GM19395 (cell line): ENCODE data around the gene HFE.

Source experiments
- ATAC-seq: cut with Tn5 transposase; IDR thresholded peaks from one replicate; pipeline ENCODE4 v1.9.1; 2021; ENCODE audit warnings: mild to moderate bottlenecking, moderate library complexity; ENCODE audit not compliant: unreplicated experiment

The HFE gene

DNA sequence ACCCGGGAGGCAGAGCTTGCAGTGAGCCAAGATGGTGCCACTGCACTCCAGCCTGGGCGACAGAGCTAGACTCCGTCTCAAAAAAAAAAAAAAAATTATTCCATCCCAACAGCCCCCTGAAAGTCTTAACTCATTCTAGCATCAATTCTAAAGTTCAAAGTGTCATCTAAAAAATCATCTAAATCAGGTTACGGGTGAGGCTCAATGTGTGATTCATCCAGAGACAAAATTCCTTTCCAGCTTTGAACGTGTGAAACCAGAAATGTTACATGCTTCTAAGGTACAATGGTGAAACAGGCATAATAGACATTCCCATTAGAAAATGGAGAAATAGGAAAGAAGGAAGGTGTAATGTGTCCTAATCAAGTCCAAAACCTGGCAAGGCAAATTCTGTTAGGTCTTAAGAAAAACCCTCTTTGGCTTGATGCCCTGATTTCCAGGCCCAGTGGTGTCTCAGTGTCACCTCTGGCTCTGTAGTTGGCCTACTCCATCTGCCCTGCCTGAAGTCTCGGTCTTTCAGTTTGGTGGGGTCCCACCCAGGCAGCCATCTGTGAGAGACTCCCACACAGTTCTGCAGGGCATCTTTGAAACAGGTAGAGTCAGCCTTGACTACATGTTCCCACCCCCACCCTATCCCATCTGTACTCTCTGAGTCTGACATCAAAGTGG, 43.5 kb downstream of the HFE start:
- ATAC-seq, result no peak

DNA sequence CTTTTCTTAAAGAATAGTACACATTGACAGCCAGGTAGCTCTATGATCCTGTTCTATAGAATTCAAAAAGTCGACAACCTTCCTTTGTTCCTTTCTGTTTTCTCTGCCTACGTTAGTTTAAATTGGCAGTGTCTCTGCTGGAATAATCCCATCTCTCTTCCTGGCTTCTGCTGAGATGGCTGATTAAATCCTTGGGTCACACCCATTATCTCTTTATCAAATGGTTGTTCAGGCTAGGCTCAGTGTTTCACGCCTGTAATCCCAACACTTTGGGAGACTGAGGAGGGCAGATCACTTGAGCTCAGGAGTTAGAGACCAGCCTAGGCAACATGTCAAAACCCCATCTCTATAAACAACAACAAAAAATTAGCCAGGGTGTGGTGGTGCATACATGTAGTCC, 44.4 kb downstream of the HFE start:
- no peak for ATAC-seq

DNA sequence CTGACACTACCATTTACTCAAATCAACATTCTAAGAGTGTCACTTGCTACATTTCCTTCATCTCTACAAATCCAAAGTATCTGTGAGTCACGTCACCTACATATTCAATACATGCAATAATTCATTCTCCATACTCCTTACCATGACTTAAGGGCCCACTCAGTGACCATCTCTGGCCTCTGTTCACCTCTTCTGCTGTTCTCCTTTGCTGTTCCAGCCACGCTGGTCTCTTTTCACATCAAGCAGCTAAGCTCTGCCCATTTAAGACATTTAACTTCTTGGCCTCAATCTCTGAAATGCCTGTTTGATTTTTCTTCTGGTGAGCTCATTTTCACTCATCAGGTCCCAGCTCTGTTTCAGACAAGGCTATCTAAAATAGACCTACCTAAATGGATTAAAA, 46.5 kb downstream of the HFE start:
- ATAC-seq, result no peak

DNA sequence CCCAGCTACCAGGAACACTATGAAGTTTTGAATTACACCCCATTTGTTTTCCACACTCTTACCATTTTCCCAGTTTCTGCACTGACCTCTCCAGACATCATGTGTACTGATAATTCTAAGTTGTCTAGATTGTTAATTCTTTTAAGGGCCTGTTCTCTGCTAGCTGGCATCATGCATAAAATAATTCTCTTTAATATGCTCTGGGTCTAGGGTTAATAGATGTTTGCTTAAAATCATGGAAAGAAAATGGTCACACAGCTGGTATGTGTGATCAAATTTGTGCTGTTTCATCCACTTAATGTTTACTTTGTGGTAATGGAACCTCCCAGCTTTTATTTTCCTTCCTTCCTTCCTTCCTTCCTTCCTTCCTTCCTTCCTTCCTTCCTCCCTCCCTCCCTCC, 49.1 kb downstream of the HFE start:
- no peak for ATAC-seq

DNA sequence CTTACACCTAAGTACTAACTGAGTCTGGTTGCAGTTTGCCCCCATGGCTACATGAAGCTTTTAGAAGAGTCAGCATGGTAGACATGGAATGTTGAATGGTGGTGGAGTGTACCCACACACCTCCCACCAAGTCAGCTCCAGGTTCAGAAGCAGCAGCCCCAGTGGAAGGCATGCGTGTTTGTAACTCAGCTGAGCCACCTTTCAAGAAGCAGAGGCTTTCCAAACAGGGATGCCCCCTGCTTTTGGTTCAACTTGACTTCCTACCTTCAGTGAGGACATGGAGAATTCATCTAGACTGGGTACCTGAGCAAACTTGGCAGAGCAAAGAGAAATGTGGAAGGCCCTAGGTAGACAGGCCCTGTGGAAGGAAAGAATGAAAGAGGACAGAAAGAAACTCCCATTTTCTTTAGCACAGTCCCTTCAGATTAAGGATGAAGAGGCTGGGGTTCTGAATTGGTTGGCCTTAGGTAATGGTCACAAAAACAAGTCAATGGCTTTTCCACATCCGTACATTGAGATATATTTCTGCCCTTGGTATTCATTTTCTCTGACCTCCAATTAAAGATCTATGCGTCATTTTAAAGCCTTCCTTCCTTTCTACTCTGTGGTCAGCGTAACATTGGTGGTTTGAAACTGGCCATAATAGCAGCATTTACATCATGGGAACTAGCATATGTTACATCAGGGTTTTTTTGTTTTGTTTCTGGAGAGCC, 53.2 kb downstream of the HFE start:
- ATAC-seq, result no peak

DNA sequence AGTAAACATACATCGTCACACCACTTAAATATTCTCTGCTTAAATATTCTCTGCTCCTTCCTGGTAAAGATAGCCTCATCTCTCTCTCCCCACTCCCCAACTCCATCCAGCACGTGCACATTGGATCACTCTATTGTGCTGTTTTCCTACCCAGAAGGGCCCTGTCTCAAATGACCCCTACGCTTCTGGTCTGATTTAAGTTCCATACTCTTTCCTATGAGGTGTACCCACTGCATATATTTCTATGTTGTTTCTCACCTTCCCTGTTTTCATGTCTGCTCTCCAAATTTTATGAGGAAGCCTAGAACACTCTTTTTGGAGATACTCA, 53.7 kb downstream of the HFE start:
- no peak for ATAC-seq

DNA sequence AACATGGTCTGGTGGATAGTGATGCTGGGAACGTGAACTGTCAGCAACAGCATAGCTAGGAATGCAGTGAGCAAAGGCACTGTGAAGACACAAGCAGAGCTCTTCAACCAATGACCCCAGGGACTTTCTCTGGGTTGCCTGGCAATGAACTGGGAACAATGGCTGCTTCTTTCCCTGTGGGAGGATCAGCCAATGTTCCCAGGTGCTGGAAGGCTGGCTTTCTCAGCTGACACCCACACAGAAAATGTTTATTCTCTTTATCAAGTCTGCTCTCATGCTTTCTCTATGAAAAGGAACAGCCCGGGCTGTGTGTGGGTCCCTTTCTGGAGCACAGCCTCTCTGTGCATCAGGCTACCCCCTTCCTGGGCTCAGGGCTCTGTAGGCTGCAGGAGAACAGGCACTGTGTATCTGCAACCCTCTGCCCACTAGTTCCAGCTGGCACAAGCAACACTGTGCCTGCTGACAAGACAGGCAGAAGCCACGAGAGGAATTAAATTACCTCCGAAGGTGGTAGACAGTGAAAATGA, 54.2 kb downstream of the HFE start:
- no peak for ATAC-seq

DNA sequence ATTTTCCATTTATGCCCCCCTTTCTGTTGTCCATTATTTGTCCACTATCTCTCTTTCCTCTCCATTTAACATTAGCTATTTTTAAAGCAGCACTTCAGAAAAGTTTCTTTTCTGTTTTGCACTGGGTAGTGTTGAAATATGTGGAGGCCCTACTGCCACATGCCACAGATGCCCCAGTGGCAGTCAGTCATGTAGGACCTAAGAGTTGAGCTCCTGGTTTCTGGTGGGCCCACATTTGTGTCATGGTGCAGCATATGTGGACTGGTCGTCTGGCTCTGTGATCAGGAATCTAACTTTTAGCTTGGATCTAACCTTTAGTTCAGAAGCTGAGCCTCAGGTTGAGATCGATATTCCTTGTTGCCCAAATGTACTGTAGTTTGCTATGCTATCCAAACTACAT, 54.8 kb downstream of the HFE start:
- ATAC-seq, result no peak
